NCI-H345 treated with DMSO at 0.1 percent for 48 hours (cell line): Measurements from ENCODE around the gene PIPOX.
"Not testable (repeated sequence)": the region's sequence is repeated elsewhere in the genome, so short reads cannot be mapped to it uniquely, and the experiment has no call there.

ENCODE experiments used
- DNase-seq: peaks from one replicate; lab custom pipeline; 2025; ENCODE audit not compliant: unreplicated experiment; lab: John Stamatoyannopoulos, UW

PIPOX gene

GRCh38 chr17:29074488-29074887, 31.5 kb downstream of the PIPOX start:
- no peak for DNase-seq

GRCh38 chr17:29076087-29076486, 33.1 kb downstream of the PIPOX start:
- no peak for DNase-seq

- no peak for DNase-seq
These were observed 33.8 kb downstream of the PIPOX start for GRCh38 chr17:29076722-29077121.

- no peak for DNase-seq
These were observed 34.4 kb downstream of the PIPOX start for GRCh38 chr17:29077320-29077719.

- peak; percentile 86 for DNase-seq
These were observed 35.5 kb downstream of the PIPOX start for GRCh38 chr17:29078183-29079045.

GRCh38 chr17:29079433-29079832, 36.5 kb downstream of the PIPOX start:
- DNase-seq = no peak

- no peak for DNase-seq
These were observed 36.9 kb downstream of the PIPOX start for GRCh38 chr17:29079887-29080286.

- DNase-seq = no peak
These were observed 37.4 kb downstream of the PIPOX start for GRCh38 chr17:29080323-29080722.

- DNase-seq = no peak
These were observed 38.0 kb downstream of the PIPOX start for GRCh38 chr17:29080965-29081364.

- peak; percentile 83 for DNase-seq
These were observed 41.7 kb downstream of the PIPOX start for GRCh38 chr17:29084541-29085146.

- no peak for DNase-seq
These were observed 42.3 kb downstream of the PIPOX start for GRCh38 chr17:29085223-29085622.

GRCh38 chr17:29086628-29087332, 43.8 kb downstream of the PIPOX start:
- DNase-seq = no peak

- not testable (repeated sequence) for DNase-seq
These were observed 45.8 kb downstream of the PIPOX start for GRCh38 chr17:29088782-29089181.

- DNase-seq = no peak
These were observed 46.7 kb downstream of the PIPOX start for GRCh38 chr17:29089601-29090044.

GRCh38 chr17:29090108-29090507, 47.2 kb downstream of the PIPOX start:
- DNase-seq = no peak

GRCh38 chr17:29090750-29091605, 48.0 kb downstream of the PIPOX start:
- DNase-seq = no peak

GRCh38 chr17:29091606-29092289, 48.8 kb downstream of the PIPOX start:
- no peak for DNase-seq

GRCh38 chr17:29093090-29093871, 50.3 kb downstream of the PIPOX start:
- DNase-seq = no peak

GRCh38 chr17:29094101-29094708, 51.3 kb downstream of the PIPOX start:
- no peak for DNase-seq
